T-helper 1 cell (primary cell): ENCODE measurements around the gene TSHZ2.
"Not testable (repeated sequence)": the region's sequence is repeated elsewhere in the genome, so short reads cannot be mapped to it uniquely, and the experiment has no call there.

Source experiments
- DNase-seq, 5 donors: peaks; one replicate each; pipeline ENCODE4 v3.0.0-alpha.2; 2012 to 2020

Gene TSHZ2

GRCh38 chr20:52965380-52965779 is 6.8 kb upstream of the TSHZ2 start:
- DNase-seq: no peak

DNA sequence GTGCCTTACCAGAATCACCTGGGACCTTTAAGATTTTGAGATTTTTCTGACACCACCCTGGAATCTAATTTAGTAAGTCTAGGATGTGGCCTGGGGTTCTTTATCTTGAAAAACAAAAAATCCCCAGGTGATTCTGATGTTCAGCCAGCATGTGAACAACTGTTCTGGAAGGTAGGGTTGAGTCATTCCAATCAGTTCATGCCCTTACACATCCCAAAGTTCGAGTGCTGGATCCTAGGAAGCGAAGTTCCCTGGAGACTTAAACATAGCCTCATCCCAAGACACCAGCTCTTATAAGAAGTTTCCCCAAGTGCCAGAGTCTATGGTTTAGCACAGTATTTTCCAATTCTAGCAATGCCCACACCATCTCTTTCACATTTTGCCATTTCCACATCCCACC is 6.3 kb upstream of the TSHZ2 start:
- no peak for DNase-seq

- DNase-seq: not testable (repeated sequence)
Measured at GRCh38 chr20:52966543-52966942, 5.6 kb upstream of the TSHZ2 start.

- no peak for DNase-seq
Measured at GRCh38 chr20:52971498-52972189, 514 bp upstream of the TSHZ2 start.

GRCh38 chr20:52972965-52973819 is 1.0 kb downstream of the TSHZ2 start:
- DNase-seq: peak in 3 of 5 donors; percentile 18 to 44 (median 23)

DNA sequence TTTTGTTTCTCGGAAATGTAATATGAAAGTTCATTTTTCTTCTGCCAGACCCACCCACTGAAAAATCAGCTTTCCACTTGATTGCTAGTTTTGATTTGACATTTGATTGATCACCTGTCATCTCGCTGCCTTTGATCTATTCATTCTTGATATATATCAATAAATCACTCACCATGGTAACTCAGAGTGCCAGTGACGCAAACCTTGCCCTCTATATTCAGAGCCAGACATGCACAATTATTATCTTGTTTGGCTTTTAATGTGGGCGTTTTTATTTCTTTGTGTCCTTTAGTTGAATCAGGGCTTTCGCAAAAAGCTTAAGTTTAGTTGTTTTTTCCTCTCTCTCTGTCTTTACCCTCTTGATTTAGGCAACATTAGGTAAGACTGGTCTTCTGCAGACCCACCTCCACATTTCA is 2.0 kb downstream of the TSHZ2 start:
- peak in 3 of 5 donors; percentile 17 to 61 (median 46) for DNase-seq

DNA sequence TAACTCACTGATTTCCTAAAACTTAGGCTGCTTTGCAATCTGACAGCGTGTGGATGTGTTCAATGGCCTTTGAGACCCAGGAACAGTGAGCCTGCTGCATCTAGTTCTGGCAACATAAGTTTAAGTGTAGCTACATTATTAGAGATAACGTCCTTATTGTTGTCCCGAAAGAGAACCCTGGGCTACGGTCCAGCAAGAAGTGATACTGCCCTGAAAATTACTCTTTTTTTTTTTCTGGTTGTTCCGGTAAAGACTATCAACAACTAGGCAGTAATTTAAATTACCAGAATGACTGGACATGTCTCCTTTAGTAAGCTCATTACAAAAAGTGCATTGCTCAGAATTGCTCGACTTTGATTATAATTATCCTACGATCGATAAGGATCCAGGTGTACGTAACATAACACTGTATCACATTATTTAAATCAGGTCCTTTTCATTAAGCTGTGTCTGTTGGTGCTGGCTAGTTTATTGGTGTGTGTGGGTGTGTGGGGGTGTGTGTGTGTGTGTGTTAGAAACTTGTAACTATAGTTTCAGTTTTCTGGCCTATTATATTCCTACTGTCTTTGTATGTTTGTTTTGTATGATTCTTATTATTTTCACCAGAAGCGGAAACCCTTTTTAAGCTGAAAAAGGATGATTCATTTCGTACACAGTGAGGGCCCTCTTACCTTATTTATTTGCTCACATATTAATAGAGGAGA is 3.0 kb downstream of the TSHZ2 start:
- peak in 1 of 5 donors; percentile 50 for DNase-seq

- no peak for DNase-seq
Measured at GRCh38 chr20:52975803-52976531, 3.8 kb downstream of the TSHZ2 start.

DNA sequence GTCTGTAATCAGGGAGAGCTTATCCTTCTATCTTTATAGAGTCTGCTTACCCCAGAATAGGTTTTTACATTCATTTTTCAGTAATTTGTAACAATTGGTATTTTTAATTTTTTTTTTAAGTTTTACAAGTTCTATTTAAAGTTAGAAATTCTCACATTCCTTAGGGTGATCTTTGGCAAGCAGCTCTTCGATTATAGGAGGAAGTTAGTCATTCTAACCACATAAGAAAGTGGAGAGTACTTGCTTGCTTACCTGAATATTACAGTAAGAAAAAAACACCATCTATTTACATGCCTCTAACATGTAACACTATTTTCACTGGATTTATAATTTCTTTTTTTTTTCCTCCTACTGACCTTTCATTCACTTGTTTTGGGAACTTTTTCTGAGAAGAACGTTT is 6.7 kb downstream of the TSHZ2 start:
- no peak for DNase-seq

DNA sequence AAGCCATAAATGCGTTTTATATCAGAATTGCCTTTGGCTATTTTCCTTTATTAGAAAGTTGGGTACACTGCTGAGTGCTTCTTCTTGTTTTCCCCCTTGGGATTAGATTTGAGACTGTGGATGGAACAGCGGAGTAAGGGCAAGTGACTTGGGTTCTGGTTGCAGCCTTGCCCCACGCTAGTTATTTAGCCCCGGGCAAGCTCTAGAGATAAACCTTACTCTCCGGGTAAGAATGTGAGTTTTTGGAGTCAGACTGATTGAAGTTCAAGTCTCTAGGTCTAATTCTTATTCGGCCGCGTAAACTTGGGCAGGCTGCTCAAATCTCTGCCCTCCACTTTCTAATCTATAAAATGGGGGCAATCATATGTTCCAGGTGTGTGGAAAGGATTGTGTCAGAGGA is 8.9 kb downstream of the TSHZ2 start:
- DNase-seq: no peak

DNA sequence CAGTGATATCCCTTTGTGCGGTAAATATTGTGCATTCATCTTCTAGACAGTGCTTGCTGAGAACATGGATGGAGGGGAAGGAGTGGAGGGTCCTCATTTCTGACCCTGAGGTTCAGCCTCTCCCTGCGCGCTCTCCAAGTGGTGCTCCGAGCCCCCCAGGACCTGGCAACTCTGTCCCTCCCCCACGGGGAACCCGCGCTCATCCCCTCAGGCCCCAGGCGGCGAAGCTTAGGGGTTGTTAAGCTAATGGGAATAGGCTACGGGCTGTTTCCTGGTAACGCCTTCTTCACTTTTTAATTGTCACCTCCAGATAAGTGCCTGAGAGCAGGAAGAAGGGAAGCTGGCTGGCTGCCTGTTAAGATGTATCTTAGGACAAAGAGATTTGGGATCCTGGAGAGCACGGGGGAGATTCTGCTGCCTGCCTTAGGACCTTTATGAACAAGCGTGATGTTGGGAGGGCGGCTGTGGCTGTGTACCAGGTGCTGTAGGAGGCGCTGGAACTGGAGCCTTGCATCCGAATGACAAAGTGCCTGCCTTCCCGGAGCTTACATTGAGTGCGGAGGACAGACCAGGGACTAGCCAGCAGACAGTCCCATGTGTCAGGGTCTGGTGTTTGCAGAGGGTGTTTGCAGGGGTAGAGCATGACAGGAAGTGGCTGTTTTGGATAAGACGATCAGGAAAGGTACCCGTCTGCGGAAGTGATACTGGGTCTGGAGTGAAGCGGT is 11.7 kb downstream of the TSHZ2 start:
- no peak for DNase-seq

- no peak for DNase-seq
Measured at GRCh38 chr20:52984451-52984810, 12.3 kb downstream of the TSHZ2 start.

DNA sequence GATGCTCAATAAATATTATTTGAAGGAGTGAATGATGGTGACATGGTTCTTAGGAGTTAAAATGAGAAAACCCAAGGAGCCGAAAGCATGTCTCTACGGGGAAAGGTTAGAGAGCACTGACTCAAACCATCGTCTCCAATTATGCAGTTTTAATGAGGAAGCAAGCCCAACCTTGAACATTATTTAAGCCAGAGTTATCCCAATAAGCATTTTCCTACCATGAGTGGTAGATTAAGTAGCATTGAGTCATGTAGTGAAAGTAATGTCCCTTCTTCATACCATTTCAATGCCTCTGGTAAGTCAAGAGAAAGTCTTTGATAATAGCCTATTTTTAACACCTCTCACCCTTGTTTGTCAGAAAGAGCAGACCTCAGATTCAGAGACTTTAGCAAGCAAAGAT is 13.5 kb downstream of the TSHZ2 start:
- no peak for DNase-seq

DNA sequence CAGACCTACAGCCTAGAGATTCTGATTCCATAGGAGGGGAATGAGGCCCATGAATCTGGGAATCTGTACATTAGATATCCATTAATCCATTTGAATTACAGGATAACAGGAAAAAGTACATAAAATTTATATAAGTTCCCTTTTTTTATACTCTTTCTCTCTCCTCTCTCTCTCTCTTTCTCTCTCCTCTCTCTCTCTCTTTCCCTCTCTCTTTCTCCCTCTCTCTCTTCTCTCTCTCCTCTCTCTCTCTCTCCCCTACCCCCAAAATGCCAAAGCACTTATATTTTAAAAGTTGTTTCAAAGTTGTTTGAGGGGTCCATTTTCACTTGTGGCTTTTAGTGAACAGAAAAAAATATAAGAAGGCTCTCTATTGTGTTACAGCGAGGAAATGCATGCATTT is 15.1 kb downstream of the TSHZ2 start:
- DNase-seq: no peak

DNA sequence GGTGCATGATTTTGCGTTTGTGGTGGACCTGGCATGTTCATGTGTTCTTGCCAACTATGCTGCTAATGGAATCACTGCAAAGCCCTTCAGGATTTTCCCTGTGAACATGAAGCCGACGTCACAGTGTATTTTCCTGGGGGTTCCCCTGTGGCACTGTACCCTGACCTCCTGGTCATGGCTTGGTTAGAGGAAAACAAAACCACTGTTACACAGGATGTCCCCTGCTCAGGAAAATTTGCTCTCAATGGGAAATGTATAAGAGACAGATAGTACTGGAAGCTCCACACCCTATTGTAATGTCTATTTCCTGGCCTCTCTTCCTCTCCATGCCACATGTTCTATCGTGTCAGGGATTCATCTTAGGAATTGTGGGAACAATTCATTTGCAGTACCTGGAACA is 19.7 kb downstream of the TSHZ2 start:
- no peak for DNase-seq

DNA sequence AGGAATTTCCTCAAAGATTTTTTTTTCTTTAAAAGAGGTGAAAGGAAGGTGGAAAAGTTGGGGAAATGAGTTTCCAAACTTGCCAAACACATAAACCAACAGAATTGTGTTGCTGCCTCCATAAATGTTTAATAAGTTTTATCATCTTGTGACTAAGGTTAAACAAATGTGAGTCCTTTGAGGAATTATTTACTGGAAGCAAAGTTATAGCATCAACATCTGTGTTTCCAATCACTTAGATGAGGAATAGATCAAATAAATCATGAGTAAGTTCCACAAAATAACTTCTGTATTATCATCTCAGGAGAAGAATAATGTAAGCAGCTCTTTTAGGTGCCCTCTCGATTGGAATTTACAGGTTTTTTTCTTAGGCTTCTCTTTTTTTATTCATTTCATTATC is 20.5 kb downstream of the TSHZ2 start:
- DNase-seq: no peak

DNA sequence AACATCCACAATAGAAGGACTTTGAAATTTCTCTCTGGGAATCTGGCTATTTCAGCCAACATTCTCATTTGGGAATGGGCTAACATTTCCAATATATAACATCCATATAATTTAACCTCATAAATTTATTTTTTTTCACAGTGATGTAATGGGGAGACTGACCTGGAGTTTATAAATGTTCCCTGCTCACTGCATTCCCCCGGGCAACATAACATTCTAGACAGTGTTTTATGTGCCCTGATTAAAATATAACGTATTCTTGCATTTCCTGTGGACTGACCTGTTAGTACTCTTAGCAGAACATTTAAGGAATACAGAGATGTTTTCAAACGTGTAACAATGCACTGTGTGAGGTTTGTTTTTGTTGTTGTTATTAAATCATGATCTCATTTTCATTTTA is 20.9 kb downstream of the TSHZ2 start:
- DNase-seq: no peak

DNA sequence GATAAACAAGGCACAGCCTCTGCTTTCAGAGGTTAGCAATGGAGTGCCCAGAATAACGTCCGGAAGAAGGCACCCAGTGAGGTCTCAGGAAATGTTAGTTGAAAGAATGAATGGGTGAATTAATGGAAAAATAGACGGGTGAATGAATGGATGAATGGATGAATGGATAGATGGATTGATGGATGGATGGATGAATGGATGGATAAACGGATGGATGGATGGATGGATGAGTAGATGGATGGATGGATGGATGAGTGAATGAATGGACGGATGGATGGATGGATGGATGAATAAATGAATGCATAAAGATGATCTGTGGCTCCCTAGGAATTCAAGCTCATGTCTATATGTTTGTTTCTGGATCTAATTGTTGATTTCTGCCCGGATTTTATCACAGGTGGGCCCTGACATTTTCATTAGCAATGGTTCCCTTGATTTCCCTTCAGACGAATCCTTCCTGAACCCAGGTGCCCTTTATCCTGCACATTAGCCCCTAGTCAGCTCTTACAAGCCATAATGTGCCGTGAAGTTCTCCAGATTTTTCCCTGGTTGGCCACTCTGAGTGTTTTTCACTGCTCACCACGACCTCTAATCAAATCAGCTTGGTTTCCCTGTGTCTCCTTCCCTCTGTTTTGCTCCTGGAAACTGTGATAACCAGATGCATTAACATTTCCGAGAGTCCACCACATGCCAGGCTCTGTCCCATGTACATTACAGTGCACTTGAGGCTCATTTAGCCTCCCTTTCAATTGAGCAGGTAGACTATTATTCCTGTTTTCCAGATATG is 22.2 kb downstream of the TSHZ2 start:
- DNase-seq: no peak

DNA sequence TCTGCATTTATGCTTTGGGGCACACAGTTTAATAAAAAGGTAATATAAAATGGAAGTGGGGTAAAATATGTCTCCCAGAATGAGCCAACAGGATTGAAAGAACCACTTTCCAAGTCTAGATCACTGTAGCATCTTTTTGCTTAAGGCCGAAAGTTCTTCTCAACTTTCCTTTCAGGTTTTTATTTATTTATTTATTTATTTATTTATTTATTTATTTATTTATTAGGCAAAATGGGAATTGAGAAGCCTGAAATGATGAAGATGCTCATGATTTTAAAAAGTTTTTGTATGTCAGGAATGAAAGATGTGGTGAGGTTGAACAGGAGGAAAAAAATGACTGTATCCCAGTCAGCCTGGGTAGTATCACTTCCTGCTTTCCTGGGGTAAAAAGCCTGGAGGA is 24.0 kb downstream of the TSHZ2 start:
- DNase-seq: no peak

GRCh38 chr20:52996658-52997057 is 24.5 kb downstream of the TSHZ2 start:
- no peak for DNase-seq

- DNase-seq: no peak
Measured at GRCh38 chr20:52998268-52998667, 26.1 kb downstream of the TSHZ2 start.
